H1 (cell line): Measurements from ENCODE around the gene ZNF598. TPM values are rescaled to one million over a fixed set of nuclear protein-coding genes. Genes with fewer than 3 reads are reported as not detected.

Experiments used
- CBX8 ChIP-seq: fragments of 300-800, 300-1000 bp; sonication (generic); IDR thresholded peaks from 2 replicates; pipeline ENCODE4 v1.7.1; 2016; ENCODE audit warnings: low read depth, low read length, borderline replicate concordance
- CTBP2 ChIP-seq: IDR thresholded peaks from 2 replicates; pipeline ENCODE4 v1.7.0; 2011; ENCODE audit warnings: borderline replicate concordance, mild to moderate bottlenecking, moderate library complexity, mixed read lengths, low read length; ENCODE audit not compliant: insufficient read depth, insufficient read length
- SAP30 ChIP-seq: fragments of 300-600 bp; sonication (generic); IDR thresholded peaks from 2 replicates; pipeline ENCODE4 v1.7.1; 2012; ENCODE audit warnings: low read length, moderate library complexity, mild to moderate bottlenecking, inconsistent platforms; ENCODE audit not compliant: insufficient read depth, insufficient replicate concordance
- SP1 ChIP-seq: IDR thresholded peaks from 2 replicates; pipeline ENCODE4 v1.6.1; 2011; ENCODE audit warnings: low read depth, low read length
- TEAD4 ChIP-seq: IDR thresholded peaks from 2 replicates; pipeline ENCODE4 v1.6.1; 2012; ENCODE audit warnings: low read depth, low read length, inconsistent platforms, mixed read lengths
- polyA plus RNA-seq, 7 experiments: library from polyadenylated mRNA; depleted of rRNA in 3 of 7; stranded (reverse) in 5 of 7; unstranded in 2 of 7; fragments of >200 nt in 5 of 7; fragments of 200-250 nt in 2 of 7; gene quantifications; 1 replicate in 5 of 7; 2 replicates in 1 of 7; 4 replicates in 1 of 7; pipeline versions ENCODE4 v1.2.1 to v1.2.3, GENCODE V29; 2011 to 2013; ENCODE audit warnings: missing spikeins in 2 of 7, mixed read lengths in 2 of 7
- total RNA-seq: library from RNA; stranded (reverse); fragmentation: NEBNext Ultra II Directional; extraction: Animal tissue kit (Norgen Biotek cat#: 25700); gene quantifications from 2 replicates; pipeline ENCODE4 v1.2.1, GENCODE V29; 2021

Gene ZNF598
- total and polyA plus RNA-seq, 2 of the 8 experiments (the other 6 are each of a cell fraction or from before 2014, with no cell fraction given) = 29.3 to 47.6 TPM

- TF ChIP-seq SP1 (no peak), SAP30 (no peak), CBX8 (no peak), CTBP2 (no peak), TEAD4 (no peak)
These were observed 6.3 kb downstream of the ZNF598 start (continued) for GRCh38 chr16:2003231-2003826.
